Measurements from ENCODE around the gene ZNF107.
"Not testable (repeated sequence)": the region's sequence is repeated elsewhere in the genome, so short reads cannot be mapped to it uniquely, and the experiment has no call there.

Gene ZNF107

DNA sequence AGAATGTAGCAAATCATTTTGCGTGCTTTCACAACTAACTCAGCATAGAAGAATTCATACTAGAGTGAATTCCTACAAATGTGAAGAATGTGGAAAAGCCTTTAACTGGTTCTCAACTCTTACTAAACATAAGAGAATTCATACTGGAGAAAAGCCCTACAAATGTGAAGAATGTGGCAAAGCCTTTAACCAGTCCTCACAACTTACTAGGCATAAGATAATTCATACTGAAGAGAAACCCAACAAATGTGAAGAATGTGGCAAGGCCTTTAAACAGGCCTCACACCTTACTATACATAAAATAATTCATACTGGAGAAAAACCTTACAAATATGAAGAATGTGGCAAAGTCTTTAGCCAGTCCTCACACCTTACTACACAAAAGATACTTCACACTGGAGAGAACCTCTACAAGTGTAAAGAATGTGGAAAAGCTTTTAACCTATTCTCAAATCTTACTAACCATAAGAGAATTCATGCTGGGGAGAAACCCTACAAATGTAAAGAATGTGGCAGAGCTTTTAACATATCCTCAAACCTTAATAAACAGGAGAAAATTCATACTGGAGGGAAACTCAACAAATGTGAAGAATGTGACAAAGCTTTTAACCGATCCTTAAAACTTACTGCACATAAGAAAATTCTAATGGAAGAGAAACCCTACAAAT, 40.8 kb downstream of the ZNF107 start:
- Histone ChIP-seq H3K36me3 (peaks cover 25 to 55% (median 45%) of the 10 kb centered on the region in 3 donors), H3K4me1 (no peaks in the 10 kb centered on the region), H3K4me3 (no peak overlapping the region), H3K27me3 (no peaks in the 10 kb centered on the region), H3K9me3 (peaks cover 8 to 93% (median 60%) of the 10 kb centered on the region in 3 donors), H3K27ac (no peak overlapping the region)
- intact Hi-C loops (cut with DNase I; ENCODE audit: low total_unique reads): no loop called here
- DNase-seq: no peak
- no peak for TF ChIP-seq CTCF (IDR thresholded peaks at IDR 0.05)

DNA sequence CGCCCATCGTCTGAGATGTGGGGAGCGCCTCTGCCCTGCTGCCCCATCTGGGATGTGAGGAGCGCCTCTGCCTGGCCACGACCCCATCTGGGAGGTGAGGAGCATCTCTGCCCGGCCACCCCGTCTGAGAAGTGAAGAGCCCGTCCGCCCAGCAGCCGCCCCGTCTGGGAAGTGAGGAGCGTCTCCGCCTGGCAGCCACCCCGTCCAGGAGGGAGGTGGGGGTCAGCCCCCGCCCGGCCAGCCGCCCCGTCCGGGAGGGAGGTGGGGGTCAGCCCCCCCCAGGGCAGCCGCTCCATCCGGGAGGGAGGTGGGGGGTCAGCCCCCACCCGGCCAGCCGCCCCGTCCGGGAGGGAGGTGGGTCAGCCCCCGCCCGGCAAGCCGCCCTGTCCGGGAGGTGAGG, 52.0 kb downstream of the ZNF107 start:
- H3K27ac ChIP-seq; H3K4me3 ChIP-seq; H3K27me3 ChIP-seq; DNase-seq; H3K4me1 ChIP-seq; intact Hi-C loops (cut with DNase I; ENCODE audit: low total_unique reads); H3K36me3 ChIP-seq: not testable (repeated sequence)
- peaks cover 4 to 37% (median 10%) of the 10 kb centered on the region in 3 donors for H3K9me3 ChIP-seq

- Histone ChIP-seq H3K27ac (no peak overlapping the region), H3K4me3 (no peak overlapping the region), H3K27me3 (no peaks in the 10 kb centered on the region), H3K4me1 (no peaks in the 10 kb centered on the region), H3K36me3 (no peaks in the 10 kb centered on the region), H3K9me3 (peaks cover 0 to 17% (median 0%) of the 10 kb centered on the region in 3 donors)
- intact Hi-C loops (cut with DNase I; ENCODE audit: low total_unique reads): no loop called here
- no peak for DNase-seq
- TF ChIP-seq CTCF (IDR thresholded peaks at IDR 0.05): no peak
Observed at GRCh38 chr7:64729089-64729848, 63.3 kb downstream of the ZNF107 start.

GRCh38 chr7:64733550-64734240, 67.8 kb downstream of the ZNF107 start:
- Histone ChIP-seq H3K27ac (no peak overlapping the region), H3K27me3 (no peaks in the 10 kb centered on the region), H3K36me3 (no peaks in the 10 kb centered on the region), H3K4me3 (no peak overlapping the region), H3K4me1 (no peaks in the 10 kb centered on the region), H3K9me3 (peaks cover 0 to 16% (median 0%) of the 10 kb centered on the region in 3 donors)
- intact Hi-C loops (cut with DNase I; ENCODE audit: low total_unique reads): no loop called here
- TF ChIP-seq CTCF (IDR thresholded peaks at IDR 0.05): no peak
- DNase-seq: no peak

DNA sequence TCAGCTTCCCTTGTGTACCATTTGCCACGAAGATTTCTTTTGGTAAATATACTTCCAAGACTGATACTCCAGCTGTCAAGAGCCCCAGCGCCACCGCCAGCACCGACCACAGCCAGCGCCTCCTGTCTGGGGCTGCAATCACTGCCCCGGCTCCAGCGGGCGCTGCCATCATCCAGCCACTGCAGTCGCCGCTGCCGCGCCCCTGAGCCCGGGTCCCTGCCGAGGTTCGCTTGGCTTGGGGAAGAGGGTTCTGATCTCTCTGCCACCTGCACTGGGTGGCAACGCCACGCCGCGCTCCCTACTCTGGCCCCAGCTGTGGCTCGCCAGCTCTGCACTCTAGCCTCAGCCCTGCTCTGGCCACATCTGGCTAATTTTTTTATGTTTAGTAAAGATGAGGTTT, 70.6 kb downstream of the ZNF107 start:
- no peaks in the 10 kb centered on the region for H3K36me3 ChIP-seq
- intact Hi-C loops (cut with DNase I; ENCODE audit: low total_unique reads): no loop called here
- H3K4me1 ChIP-seq: no peaks in the 10 kb centered on the region

DNA sequence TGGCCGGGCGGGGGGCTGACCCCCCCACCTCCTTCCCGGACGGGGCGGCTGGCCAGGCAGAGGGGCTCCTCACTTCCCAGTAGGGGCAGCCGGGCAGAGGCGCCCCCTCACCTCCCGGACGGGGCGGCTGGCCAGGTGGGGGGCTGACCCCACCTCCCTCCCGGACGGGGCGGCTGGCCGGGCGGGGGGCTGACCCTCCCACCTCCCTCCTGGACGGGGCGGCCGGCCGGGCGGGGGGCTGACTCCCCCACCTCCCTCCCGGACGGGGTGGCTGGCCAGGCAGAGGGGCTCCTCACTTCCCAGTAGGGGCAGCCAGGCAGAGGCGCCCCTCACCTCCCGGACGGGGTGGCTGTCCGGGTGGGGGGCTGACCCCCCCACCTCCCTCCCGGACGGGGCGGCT, 72.5 kb downstream of the ZNF107 start:
- H3K9me3 ChIP-seq; H3K4me1 ChIP-seq; H3K36me3 ChIP-seq; H3K27me3 ChIP-seq; DNase-seq; H3K27ac ChIP-seq; intact Hi-C loops (cut with DNase I; ENCODE audit: low total_unique reads); H3K4me3 ChIP-seq: not testable (repeated sequence)

More for the DNA sequence above, 70.6 kb downstream of the ZNF107 start:
- no peak for TF ChIP-seq CTCF (IDR thresholded peaks at IDR 0.05)
- Histone ChIP-seq H3K27ac (no peak overlapping the region), H3K9me3 (no peaks in the 10 kb centered on the region), H3K27me3 (no peaks in the 10 kb centered on the region), H3K4me3 (no peak overlapping the region)
- DNase-seq: no peak

DNA sequence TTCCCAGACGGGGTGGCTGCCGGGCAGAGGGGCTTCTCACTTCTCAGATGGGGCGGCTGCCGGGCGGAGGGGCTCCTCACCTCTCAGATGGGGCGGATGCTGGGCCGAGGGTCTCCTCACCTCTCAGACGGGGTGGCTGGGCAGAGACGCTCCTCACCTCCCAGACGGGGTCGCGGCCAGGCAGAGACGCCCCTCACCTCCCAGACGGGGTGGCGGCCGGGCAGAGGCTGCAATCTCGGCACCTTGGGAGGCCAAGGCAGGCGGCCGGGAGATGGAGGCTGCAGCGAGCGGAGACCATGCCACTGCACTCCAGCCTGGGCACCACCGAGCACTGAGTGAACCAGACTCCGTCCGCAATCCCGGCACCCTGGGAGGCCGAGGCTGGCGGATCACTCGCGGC, 73.0 kb downstream of the ZNF107 start:
- H3K4me3 ChIP-seq; H3K9me3 ChIP-seq; H3K27me3 ChIP-seq; H3K27ac ChIP-seq; H3K36me3 ChIP-seq; H3K4me1 ChIP-seq; DNase-seq; intact Hi-C loops (cut with DNase I; ENCODE audit: low total_unique reads): not testable (repeated sequence)
